Embryonic facial prominence (tissue), 1 donor: ENCODE measurements around the gene FMNL2.
"Not testable (repeated sequence)": the region's sequence is repeated elsewhere in the genome, so short reads cannot be mapped to it uniquely, and the experiment has no call there.

Experiments used
- DNase-seq: peaks from one replicate; pipeline ENCODE4 v3.0.0-alpha.2; 2016; ENCODE audit errors: extremely low spot score

Gene FMNL2

DNA sequence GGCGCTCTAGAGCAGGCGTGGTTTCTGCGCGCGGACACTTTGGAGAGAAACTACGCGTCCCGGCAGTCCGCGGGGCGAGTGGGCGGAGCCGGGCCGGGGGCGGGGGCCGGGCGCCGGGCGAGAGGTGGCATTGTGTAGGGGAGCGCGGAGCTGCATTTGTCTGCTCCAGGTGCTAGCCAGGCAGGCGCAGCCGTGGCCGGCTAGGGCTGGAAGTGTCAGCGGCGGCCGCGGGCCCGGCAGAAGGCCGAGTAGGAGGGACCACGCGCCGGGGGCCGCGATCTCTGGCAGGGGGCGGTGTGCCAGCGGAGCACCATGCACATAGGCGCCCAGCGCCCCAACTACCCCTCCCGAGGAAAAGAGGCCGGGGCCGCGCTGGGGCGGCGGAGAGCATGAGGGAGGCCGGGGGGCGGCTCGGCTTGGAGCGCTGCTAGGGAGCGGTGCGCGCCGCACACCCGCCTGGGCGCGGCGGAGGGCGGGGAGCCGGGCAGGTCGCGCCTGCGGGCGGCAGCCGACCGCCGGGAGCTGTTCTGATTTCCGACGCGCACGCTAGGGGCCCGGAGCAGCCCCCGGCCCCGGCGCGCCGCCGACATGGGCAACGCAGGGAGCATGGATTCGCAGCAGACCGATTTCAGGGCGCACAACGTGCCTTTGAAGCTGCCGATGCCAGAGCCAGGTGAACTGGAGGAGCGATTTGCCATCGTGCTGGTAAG is at the start of gene FMNL2:
TSS of gene FMNL2 (plus strand) at position 159 of the 710 bp plus-strand sequence.
- DNase-seq = peak; percentile 69

DNA sequence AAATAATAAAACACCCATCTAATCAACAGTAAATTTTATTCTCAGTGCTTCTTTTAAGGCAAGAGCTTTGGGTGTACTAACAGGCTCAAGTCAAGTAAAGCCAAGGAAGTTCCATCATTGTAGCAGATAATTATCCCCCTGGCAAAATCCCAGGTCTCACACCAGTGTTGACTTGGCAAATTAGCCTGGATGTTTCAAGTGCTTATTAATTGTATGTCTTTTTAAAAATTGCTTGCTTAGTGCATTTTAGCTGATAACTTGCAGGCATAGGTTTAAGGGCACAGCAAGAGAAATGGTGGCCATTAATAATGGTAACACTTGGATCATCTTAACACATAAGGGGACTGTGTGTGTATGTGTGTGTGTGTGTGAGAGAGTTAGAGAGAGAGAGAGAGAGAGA is 42.0 kb upstream of the FMNL2 start:
- no peak for DNase-seq

DNA sequence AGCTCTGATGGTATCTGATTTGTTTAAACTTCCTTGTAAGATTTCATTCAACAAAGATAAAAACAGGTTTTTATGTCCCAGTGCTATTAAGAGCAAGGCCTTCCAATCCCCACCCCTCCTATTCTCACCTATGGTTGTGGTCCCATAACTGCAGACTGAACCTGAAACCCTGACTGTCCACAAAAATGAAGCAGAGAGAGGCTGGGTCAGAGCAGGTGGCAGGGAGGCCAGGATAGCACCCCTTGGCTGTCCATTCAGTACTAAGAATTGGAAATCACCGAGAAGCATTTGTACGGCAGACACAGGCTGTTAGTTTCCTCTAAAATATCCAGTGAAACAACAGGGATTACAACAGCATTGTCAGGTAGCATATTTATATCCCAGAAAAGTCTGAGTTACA is 37.3 kb upstream of the FMNL2 start:
- no peak for DNase-seq

DNA sequence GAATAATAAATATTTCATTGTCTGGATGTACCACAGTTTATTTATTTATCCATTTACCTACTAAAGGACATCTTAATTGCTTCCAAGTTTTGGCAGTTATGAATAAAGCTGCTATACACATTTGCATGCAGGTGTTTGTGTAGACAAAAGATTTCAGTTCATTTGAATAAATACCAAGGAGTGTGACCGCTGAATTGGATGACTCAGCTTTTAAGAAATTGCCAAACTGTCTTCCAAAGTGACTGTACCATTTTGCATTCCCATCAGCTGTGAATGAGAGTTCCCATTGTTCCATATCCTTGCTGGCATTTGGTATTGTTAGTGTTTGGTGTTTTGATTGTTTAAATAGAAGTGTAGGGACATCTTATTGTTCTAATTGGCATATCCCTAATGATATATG is 36.2 kb upstream of the FMNL2 start:
- no peak for DNase-seq

- no peak for DNase-seq
These were observed 33.8 kb upstream of the FMNL2 start for GRCh38 chr2:152301131-152301530.

DNA sequence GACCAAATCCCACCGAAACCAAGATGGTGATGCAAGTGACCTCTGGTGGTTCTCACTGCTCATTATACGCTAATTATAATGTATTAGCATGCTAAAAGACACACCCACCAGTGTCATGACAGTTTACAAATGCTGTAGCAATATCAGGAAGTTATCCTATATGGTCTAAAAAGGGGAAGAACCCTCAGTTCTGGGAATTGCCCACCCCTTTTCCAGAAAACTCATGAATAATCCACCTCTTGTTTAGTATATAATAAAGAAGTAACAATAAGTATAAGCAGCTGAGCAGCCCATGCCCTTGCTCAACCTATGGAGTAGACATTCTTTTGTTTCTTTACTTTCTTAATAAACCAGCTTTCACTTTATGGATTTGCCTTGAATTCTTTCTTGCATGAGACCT is 31.0 kb upstream of the FMNL2 start:
- no peak for DNase-seq

GRCh38 chr2:152304836-152305235 is 30.1 kb upstream of the FMNL2 start:
- DNase-seq = no peak

- DNase-seq = no peak
These were observed 27.1 kb upstream of the FMNL2 start for GRCh38 chr2:152307863-152308262.

DNA sequence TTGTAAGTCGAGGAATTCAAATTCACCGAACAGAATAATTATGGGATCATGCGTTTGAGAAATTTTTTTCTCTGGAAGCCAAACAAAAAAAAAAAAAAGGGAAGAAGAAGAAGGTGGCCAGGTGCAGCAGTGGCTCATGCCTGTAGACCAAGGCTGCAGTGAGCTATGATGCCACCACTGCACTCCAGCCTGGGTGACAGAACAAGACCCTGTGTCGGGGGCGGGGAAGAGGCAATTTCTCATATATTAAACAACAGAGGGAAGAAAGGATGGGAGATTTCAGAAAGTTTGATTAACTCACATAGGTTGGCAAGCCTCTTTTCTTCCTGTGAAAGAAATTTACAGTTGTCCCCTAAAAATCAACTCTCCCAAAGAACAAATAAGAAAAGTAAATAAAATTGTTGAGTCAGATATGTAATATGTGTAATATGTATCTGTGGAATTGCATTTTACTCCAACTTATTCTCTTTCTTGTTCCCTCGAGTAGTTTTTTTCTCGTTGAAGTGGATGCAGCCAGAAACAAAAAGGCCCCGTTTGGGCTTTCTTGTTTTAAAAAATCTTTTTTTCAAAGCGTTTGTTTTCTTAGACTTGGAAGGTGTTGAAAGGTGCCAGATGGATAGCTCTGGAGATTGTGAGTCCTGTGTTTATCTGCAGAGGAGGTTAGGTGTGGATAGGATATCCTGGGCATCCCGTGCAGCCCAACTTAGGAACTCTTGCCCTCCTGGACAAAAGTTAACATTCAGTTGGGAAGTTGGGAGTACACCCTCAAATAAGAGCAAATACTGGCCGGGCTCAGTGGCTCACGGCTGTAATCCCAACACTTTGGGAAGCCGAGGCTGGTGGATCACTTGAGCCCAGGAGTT is 25.4 kb upstream of the FMNL2 start:
- no peak for DNase-seq

DNA sequence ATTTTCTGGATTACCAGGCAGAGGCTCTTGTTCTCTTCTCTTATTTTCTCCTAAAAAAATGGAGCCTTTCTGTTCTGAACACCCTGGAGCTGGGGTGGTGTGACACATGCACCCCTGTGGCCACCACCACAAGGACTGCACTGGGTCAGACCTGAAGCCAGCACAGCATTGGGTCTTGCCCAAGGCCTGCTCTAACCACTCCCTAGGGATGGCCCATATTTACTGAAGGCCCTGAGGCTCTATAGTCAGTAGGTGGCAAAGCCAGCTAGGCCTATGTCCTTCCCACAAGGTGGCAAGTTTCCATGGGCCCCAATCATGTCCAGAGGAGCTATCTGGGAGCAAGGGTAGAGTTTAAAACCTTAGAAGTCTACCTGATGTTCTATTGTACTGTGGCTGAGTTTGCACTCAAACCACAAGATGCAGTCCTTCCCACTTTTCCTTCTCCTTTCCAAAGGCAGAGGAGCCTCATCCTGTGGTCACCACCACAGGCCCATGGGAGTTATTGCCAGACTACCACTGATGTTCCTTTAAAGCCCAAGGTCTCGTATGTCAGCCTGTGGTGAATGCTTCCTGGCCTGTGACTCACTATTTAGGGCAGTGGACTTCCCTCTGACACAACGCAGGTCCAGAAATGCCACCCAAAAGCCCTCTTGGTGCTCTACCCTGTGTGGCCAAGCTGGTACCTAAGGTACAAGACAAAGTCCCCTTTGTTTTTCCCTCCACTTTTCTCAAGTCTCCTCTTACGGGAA is 15.0 kb upstream of the FMNL2 start:
- DNase-seq = no peak

DNA sequence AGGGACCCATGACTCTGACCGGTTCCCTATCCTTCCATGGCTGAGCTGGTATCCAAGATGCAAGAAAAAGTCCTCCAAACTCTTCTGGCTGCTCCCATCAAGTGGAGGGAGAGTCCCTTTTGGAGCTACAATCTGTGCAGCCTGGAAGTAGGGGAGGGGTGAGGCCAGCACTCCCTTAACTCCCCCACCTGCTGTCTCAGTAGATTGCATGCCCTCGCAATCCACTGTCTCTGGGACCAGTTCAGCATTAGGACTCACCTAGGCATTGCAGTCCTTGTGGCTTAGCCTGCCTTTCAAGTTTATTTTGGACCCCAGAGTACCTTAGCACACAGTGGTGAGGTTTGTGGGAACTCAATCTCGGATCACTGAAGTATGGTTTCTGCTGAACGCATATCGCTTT is 14.2 kb upstream of the FMNL2 start:
- DNase-seq = no peak

- no peak for DNase-seq
These were observed 12.8 kb upstream of the FMNL2 start for GRCh38 chr2:152322222-152322621.

GRCh38 chr2:152325126-152325525 is 9.8 kb upstream of the FMNL2 start:
- DNase-seq = not testable (repeated sequence)

GRCh38 chr2:152326710-152327109 is 8.3 kb upstream of the FMNL2 start:
- DNase-seq = no peak

GRCh38 chr2:152328013-152328412 is 7.0 kb upstream of the FMNL2 start:
- no peak for DNase-seq

DNA sequence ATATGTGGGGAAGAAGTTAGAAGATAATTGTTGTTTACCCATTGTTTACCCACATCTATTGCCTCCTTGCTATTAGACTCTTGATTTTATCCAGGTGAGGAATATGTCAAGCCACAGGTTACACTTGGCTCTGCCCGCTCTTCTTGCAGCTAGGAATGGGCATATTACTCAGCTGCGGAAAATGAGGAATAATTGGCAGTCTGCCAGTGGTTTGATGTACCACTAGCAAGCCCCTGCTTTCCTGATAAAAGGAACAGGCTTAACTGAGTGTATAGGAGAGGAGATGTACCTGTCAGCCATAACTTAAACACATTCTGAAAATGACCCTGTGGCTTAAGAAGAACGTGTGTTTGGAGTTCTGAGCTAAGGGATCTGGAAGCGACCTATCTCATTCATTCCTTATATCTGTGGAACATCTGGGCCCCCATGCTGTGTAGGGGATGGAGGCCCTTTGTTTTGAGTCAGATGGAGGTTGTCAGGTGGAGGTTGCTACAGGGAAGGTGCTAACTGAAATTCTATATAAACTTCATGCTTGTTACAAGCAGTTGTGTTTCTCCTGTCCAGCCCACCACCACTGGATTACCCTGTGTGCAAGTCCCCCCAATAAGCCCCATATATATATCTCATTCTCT is 4.6 kb upstream of the FMNL2 start:
- DNase-seq = no peak

GRCh38 chr2:152334701-152335015 is 316 bp upstream of the FMNL2 start:
- peak; percentile 6 for DNase-seq

- DNase-seq = no peak
These were observed 748 bp downstream of the FMNL2 start for GRCh38 chr2:152335726-152336118.

DNA sequence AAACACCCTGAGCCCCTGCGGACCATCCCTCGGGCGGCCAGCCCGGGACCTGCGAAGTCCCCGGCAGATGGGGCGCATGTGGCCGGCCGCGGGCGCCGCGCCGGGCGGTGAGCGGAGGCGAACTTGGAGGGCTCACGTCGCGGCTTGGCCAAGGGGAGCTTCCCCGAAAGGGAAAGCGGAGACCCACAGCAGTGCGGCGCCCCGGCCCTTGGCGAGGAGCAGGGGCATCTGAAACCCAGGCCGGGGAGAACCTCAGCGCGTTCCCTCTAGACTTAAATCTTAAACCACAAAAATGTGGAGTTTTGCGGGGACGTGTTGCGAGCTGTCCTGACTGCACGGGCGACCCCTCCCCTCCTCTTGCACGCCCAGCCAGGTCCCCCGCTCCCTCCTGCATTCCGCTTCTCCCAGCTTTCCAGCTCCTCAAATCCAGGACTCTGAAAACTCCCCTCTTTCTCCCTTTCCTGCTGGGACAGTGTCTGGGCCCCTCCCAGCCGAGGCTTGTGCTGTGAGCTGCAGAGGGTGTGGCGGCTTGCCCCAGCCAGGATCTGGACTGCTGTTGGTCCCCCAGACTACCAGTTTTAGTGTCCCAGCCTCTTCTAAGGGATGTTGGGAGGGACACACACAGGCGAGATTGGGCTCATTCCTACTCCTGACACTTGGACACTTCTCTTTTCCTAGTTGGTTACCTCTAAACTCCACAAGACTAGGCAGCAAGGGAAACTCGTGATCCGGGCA is 1.3 kb downstream of the FMNL2 start:
- DNase-seq = peak; percentile 26

DNA sequence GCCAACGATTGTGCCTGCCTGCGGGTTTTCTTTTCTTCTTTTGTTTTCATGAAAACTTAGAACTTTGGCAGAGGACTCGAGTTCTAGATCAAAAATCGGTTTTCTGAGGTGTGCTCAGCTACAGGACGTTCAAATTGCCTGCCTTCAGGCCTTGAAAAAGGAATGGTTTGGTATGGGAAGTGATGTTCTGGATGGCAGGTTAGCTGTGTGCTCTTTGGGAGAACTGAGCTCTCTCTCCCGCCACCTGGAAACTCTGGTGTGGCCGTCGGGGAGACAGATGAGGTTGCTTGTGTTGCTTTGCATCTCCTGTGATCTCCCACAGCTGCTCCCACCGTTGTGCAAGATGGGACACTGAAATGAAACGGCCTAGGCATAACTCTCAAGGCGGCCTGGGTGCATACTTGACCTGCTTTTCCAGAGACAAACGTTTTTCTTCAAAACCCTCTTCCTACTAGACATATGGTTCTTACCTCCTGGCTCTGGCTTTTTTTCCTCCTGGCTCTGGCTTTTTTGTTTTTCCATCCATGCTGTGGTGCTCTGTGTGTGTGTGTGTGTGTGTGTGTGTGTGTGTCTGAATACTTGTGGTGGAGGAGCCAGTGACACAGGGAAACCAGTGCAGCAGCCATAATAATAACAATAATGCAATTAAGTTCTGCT is 2.0 kb downstream of the FMNL2 start:
- DNase-seq = peak; percentile 21

GRCh38 chr2:152337511-152337903 is 2.5 kb downstream of the FMNL2 start:
- DNase-seq = no peak
